22Rv1 (cell line): Measurements from ENCODE around the gene CLSTN1.

ENCODE experiments used
- H3K27ac ChIP-seq: fragments of 450-650 bp; 2 replicates; pipeline ENCODE4 v1.5.1; 2017
- CTCF ChIP-seq: fragments of 450-650 bp; IDR thresholded peaks from 2 replicates; pipeline ENCODE4 v1.5.1; 2017; ENCODE audit warnings: mild to moderate bottlenecking
- ZFX ChIP-seq: fragments of 450-650 bp; IDR thresholded peaks from 2 replicates; pipeline ENCODE4 v1.6.1; 2017; ENCODE audit warnings: antibody characterized with exemption, borderline replicate concordance

CLSTN1 gene

GRCh38 chr1:9726406-9726805, 97.4 kb downstream of the CLSTN1 start:
- H3K27ac ChIP-seq: peak overlapping the region; percentile 37; the same call in 1 of the 2 replicates
- no peak for TF ChIP-seq CTCF
- TF ChIP-seq ZFX: no peak

GRCh38 chr1:9724706-9725476, 98.9 kb downstream of the CLSTN1 start:
- TF ChIP-seq ZFX (no peak), CTCF (peak; percentile 88)
- no peak overlapping the region for H3K27ac ChIP-seq

- TF ChIP-seq CTCF (no peak), ZFX (no peak)
Measured at GRCh38 chr1:9723926-9724325, 99.8 kb downstream of the CLSTN1 start.

GRCh38 chr1:9723068-9723805, 100.5 kb downstream of the CLSTN1 start:
- TF ChIP-seq CTCF: no peak
- TF ChIP-seq ZFX: no peak
- no peak overlapping the region for H3K27ac ChIP-seq

More at GRCh38 chr1:9723926-9724325, 99.8 kb downstream of the CLSTN1 start:
- H3K27ac ChIP-seq: no peak overlapping the region

- TF ChIP-seq CTCF: no peak
- TF ChIP-seq ZFX: no peak
- H3K27ac ChIP-seq: no peak overlapping the region
Measured at GRCh38 chr1:9722378-9722749, 101.4 kb downstream of the CLSTN1 start.

GRCh38 chr1:9721606-9722377, 102.0 kb downstream of the CLSTN1 start:
- TF ChIP-seq CTCF: peak; percentile 89
- TF ChIP-seq ZFX: no peak
- H3K27ac ChIP-seq: no peak overlapping the region
